ENCODE measurements around the gene PABPN1. TPM values are rescaled to one million over a fixed set of nuclear protein-coding genes. Genes with fewer than 3 reads are reported as not detected.
"Not testable (repeated sequence)": the region's sequence is repeated elsewhere in the genome, so short reads cannot be mapped to it uniquely, and the experiment has no call there.

Gene PABPN1
- polyA plus RNA-seq, 1 experiment: 119 TPM

- peaks cover 9% of the 10 kb centered on the region for H3K36me3 ChIP-seq (ENCODE audit: control insufficient read depth, insufficient read depth, low read length)
- CTCF ChIA-PET: interaction anchor here (0.9 to 1.7 kb wide), 2 partner anchors 22 to 55 kb away, joined by 3 to 4 read pairs; no protein-coding TSS in a partner anchor
- no peak for TF ChIP-seq CTCF (IDR thresholded peaks at IDR 0.05; ENCODE audit: insufficient read depth, low read depth, low read length)
- POLR2A ChIA-PET: no interaction called here
- H3K27me3 ChIP-seq (ENCODE audit: control insufficient read depth, insufficient read depth, low read length): no peaks in the 10 kb centered on the region
- no peak overlapping the region for H3K4me3 ChIP-seq (ENCODE audit: low read depth, low read length)
- no peak for DNase-seq (ENCODE audit: low read depth)
Observed at GRCh38 chr14:23324455-23324846, 3.2 kb downstream of the PABPN1 start.

GRCh38 chr14:23324993-23325392 is 3.7 kb downstream of the PABPN1 start:
- no peak for TF ChIP-seq CTCF (IDR thresholded peaks at IDR 0.05; ENCODE audit: insufficient read depth, low read depth, low read length)
- peaks cover 9% of the 10 kb centered on the region for H3K36me3 ChIP-seq (ENCODE audit: control insufficient read depth, insufficient read depth, low read length)
- CTCF ChIA-PET: interaction anchor here (0.9 to 1.7 kb wide), 2 partner anchors 21 to 55 kb away, joined by 3 to 4 read pairs; no protein-coding TSS in a partner anchor
- no peaks in the 10 kb centered on the region for H3K27me3 ChIP-seq (ENCODE audit: control insufficient read depth, insufficient read depth, low read length)
- no peak for DNase-seq (ENCODE audit: low read depth)
- POLR2A ChIA-PET: no interaction called here
- no peak overlapping the region for H3K4me3 ChIP-seq (ENCODE audit: low read depth, low read length)

- DNase-seq (ENCODE audit: low read depth); H3K27me3 ChIP-seq (ENCODE audit: control insufficient read depth, insufficient read depth, low read length); H3K36me3 ChIP-seq (ENCODE audit: control insufficient read depth, insufficient read depth, low read length); POLR2A ChIA-PET; H3K4me3 ChIP-seq (ENCODE audit: low read depth, low read length): not testable (repeated sequence)
- CTCF ChIA-PET: interaction anchor here (2.5 to 11.5 kb wide), 2 partner anchors 54 to 234 kb away, joined by 13 to 132 read pairs; partner anchors contain the start of gene CMTM5
Observed at GRCh38 chr14:23325746-23326145, 4.5 kb downstream of the PABPN1 start.

- no peak for DNase-seq (ENCODE audit: low read depth)
- ChIA-PET POLR2A (interaction anchor here (0.6 kb wide), 1 partner anchor 97 kb away, joined by 3 read pairs; no protein-coding TSS in a partner anchor), CTCF (interaction anchor here (0.6 to 11.5 kb wide), 9 partner anchors 20 to 233 kb away, joined by 3 to 132 read pairs (median 4); partner anchors contain the start of genes CMTM5 and SLC22A17)
- Histone ChIP-seq H3K27me3 (ENCODE audit: control insufficient read depth, insufficient read depth, low read length) (no peaks in the 10 kb centered on the region), H3K36me3 (ENCODE audit: control insufficient read depth, insufficient read depth, low read length) (peaks cover 9% of the 10 kb centered on the region), H3K4me3 (ENCODE audit: low read depth, low read length) (no peak overlapping the region)
- no peak for TF ChIP-seq CTCF (IDR thresholded peaks at IDR 0.05; ENCODE audit: insufficient read depth, low read depth, low read length)
Observed at GRCh38 chr14:23326491-23327332, 5.5 kb downstream of the PABPN1 start.

- POLR2A ChIA-PET: no interaction called here
- no peak for DNase-seq (ENCODE audit: low read depth)
- peaks cover 9% of the 10 kb centered on the region for H3K36me3 ChIP-seq (ENCODE audit: control insufficient read depth, insufficient read depth, low read length)
- CTCF ChIA-PET: interaction anchor here (1.4 to 11.5 kb wide), 5 partner anchors 26 to 231 kb away, joined by 3 to 132 read pairs (median 7); partner anchors contain the start of gene CMTM5
- no peaks in the 10 kb centered on the region for H3K27me3 ChIP-seq (ENCODE audit: control insufficient read depth, insufficient read depth, low read length)
- peak; percentile 79 for TF ChIP-seq CTCF (IDR thresholded peaks at IDR 0.05; ENCODE audit: insufficient read depth, low read depth, low read length)
- H3K4me3 ChIP-seq (ENCODE audit: low read depth, low read length): no peak overlapping the region
Observed at GRCh38 chr14:23327947-23328744, 6.9 kb downstream of the PABPN1 start.
